ENCODE results near the gene FLYWCH1. TPM values are rescaled to one million over a fixed set of nuclear protein-coding genes. Genes with fewer than 3 reads are reported as not detected.
A peak's percentile ranks its signal among the peaks of the same experiment; 100 is the strongest.

Gene FLYWCH1
- total RNA-seq, 1 experiment from 2014 or later: 23.3 TPM

GRCh38 chr16:2900526-2901075 is 11.1 kb upstream of the FLYWCH1 start:
- H3K4me3 Mint-ChIP-seq (ENCODE audit: unreplicated experiment): no peak overlapping the region
- peaks cover 24% of the 10 kb centered on the region for H3K4me1 ChIP-seq
- peaks cover 16% of the 10 kb centered on the region for H3K36me3 Mint-ChIP-seq (ENCODE audit: insufficient read depth, unreplicated experiment)
- POLR2A ChIA-PET: no interaction called here
- H3K9me3 ChIP-seq: no peaks in the 10 kb centered on the region
- CTCF ChIA-PET: no interaction called here
- H3K27ac Mint-ChIP-seq (ENCODE audit: unreplicated experiment): no peak overlapping the region
- no TSS peak for BruUV-seq (replicated peaks)
- intact Hi-C loops (cut with micrococcal nuclease; ENCODE audit: unreplicated experiment): no loop called here
- DNase-seq: no peak
- peaks cover 5% of the 10 kb centered on the region for H3K4me1 Mint-ChIP-seq (ENCODE audit: low read depth, unreplicated experiment)
- TF ChIP-seq, protein P1, sequence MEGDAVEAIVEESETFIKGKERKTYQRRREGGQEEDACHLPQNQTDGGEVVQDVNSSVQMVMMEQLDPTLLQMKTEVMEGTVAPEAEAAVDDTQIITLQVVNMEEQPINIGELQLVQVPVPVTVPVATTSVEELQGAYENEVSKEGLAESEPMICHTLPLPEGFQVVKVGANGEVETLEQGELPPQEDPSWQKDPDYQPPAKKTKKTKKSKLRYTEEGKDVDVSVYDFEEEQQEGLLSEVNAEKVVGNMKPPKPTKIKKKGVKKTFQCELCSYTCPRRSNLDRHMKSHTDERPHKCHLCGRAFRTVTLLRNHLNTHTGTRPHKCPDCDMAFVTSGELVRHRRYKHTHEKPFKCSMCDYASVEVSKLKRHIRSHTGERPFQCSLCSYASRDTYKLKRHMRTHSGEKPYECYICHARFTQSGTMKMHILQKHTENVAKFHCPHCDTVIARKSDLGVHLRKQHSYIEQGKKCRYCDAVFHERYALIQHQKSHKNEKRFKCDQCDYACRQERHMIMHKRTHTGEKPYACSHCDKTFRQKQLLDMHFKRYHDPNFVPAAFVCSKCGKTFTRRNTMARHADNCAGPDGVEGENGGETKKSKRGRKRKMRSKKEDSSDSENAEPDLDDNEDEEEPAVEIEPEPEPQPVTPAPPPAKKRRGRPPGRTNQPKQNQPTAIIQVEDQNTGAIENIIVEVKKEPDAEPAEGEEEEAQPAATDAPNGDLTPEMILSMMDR (IDR thresholded peaks at IDR 0.05; ENCODE audit: insufficient read depth in 1 of 2, low read depth in 1 of 2, low read length in 1 of 2, severe bottlenecking in 1 of 2, unreplicated experiment in 1 of 2): no peak
- no peaks in the 10 kb centered on the region for H3K27me3 Mint-ChIP-seq (ENCODE audit: insufficient read depth, unreplicated experiment)
- no peak overlapping the region for H3K4me3 ChIP-seq (ENCODE audit: low read depth, low read length)
- no peaks in the 10 kb centered on the region for H3K27me3 ChIP-seq (replicated peaks; ENCODE audit: control insufficient read depth, insufficient read depth, low read length)
- no peaks in the 10 kb centered on the region for H3K9me3 Mint-ChIP-seq (ENCODE audit: unreplicated experiment)
- H3K36me3 ChIP-seq (ENCODE audit: control insufficient read depth, insufficient read depth, low read length): no peaks in the 10 kb centered on the region; the same call in 1 of the 2 replicates

DNA sequence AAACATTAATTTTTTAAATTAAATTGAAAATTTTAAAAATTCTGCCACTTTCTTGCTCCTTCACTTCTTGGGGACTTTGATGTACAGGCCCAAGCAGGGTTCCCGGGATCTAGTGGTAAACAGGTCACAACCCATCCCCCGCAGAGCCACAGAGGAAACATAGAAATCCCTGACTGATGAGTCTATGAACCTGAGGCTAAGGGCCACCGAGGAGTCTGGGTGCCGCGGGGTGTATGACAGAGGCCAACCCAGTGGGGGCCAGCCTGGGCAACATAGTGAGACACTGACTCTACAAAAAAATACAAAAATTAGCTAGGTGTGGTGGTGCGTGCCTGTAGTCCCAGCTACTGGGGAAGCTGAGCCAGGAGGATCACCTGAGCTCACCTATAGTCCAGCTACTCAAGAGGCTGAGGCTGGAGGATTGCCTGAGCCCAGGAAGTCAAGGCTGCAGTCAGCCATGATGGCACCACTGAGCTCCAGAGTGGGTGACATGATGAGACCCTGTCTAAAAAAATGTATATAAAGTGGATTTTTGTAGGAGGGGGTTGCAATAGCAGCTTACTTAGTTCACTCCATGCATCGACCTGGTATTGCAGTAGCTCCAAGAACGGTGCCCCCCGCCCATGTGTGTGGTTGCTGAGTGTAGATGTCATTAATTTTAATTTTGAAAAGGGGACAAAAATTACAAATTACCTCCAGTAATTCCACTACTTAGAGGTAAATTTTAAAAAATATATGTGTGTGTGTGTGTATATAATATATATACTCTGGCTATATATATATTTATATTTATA is 9.2 kb upstream of the FLYWCH1 start:
- Histone ChIP-seq H3K36me3 (ENCODE audit: control insufficient read depth, insufficient read depth, low read length) (no peaks in the 10 kb centered on the region), H3K4me1 (peaks cover 26% of the 10 kb centered on the region), H3K9me3 (no peaks in the 10 kb centered on the region), H3K27me3 (replicated peaks; ENCODE audit: control insufficient read depth, insufficient read depth, low read length) (no peaks in the 10 kb centered on the region), H3K4me3 (ENCODE audit: low read depth, low read length) (no peak overlapping the region)
- no peak overlapping the region for H3K4me3 Mint-ChIP-seq (ENCODE audit: unreplicated experiment)
- intact Hi-C loops (cut with micrococcal nuclease; ENCODE audit: unreplicated experiment): no loop called here
- H3K27me3 Mint-ChIP-seq (ENCODE audit: insufficient read depth, unreplicated experiment): no peaks in the 10 kb centered on the region
- peaks cover 28% of the 10 kb centered on the region for H3K36me3 Mint-ChIP-seq (ENCODE audit: insufficient read depth, unreplicated experiment)
- ChIA-PET CTCF (no interaction called here), POLR2A (no interaction called here)
- H3K4me1 Mint-ChIP-seq (ENCODE audit: low read depth, unreplicated experiment): peaks cover 5% of the 10 kb centered on the region
- H3K27ac Mint-ChIP-seq (ENCODE audit: unreplicated experiment): no peak overlapping the region
- H3K9me3 Mint-ChIP-seq (ENCODE audit: unreplicated experiment): no peaks in the 10 kb centered on the region
- DNase-seq: no peak
- TF ChIP-seq, protein P1 (IDR thresholded peaks at IDR 0.05; ENCODE audit: insufficient read depth in 1 of 2, low read depth in 1 of 2, low read length in 1 of 2, severe bottlenecking in 1 of 2, unreplicated experiment in 1 of 2): no peak
- no TSS peak for BruUV-seq (replicated peaks)

- DNase-seq: peak; percentile 80 to 88
- H3K27me3 Mint-ChIP-seq (ENCODE audit: insufficient read depth, unreplicated experiment): no peaks in the 10 kb centered on the region
- TF ChIP-seq, protein P1 (IDR thresholded peaks at IDR 0.05; ENCODE audit: insufficient read depth in 1 of 2, low read depth in 1 of 2, low read length in 1 of 2, severe bottlenecking in 1 of 2, unreplicated experiment in 1 of 2): peak; percentile 92 to 93
- H3K9me3 Mint-ChIP-seq (ENCODE audit: unreplicated experiment): no peaks in the 10 kb centered on the region
- no peaks in the 10 kb centered on the region for H3K36me3 ChIP-seq (ENCODE audit: control insufficient read depth, insufficient read depth, low read length)
- H3K27ac Mint-ChIP-seq (ENCODE audit: unreplicated experiment): peak overlapping the region; percentile 90
- H3K4me3 ChIP-seq (ENCODE audit: low read depth, low read length): peak overlapping the region; percentile 88
- peaks cover 31% of the 10 kb centered on the region for H3K36me3 Mint-ChIP-seq (ENCODE audit: insufficient read depth, unreplicated experiment)
- intact Hi-C loops (cut with micrococcal nuclease; ENCODE audit: unreplicated experiment): no loop called here
- no peaks in the 10 kb centered on the region for H3K9me3 ChIP-seq
- POLR2A ChIA-PET: no interaction called here
- H3K27me3 ChIP-seq (replicated peaks; ENCODE audit: control insufficient read depth, insufficient read depth, low read length): no peaks in the 10 kb centered on the region
- peaks cover 5% of the 10 kb centered on the region for H3K4me1 Mint-ChIP-seq (ENCODE audit: low read depth, unreplicated experiment)
- H3K4me3 Mint-ChIP-seq (ENCODE audit: unreplicated experiment): peak overlapping the region; percentile 92
- BruUV-seq (replicated peaks): no TSS peak
- peaks cover 11% of the 10 kb centered on the region for H3K4me1 ChIP-seq
- CTCF ChIA-PET: interaction anchor here (1.0 kb wide), 3 partner anchors 22 to 29 kb away, joined by 3 to 8 read pairs (median 3); partner anchors contain the start of gene FLYWCH2
Measured at GRCh38 chr16:2904100-2904921, 7.4 kb upstream of the FLYWCH1 start.

Data from Caco-2 (cell line).